Omental fat pad (tissue), 4 donors: ENCODE data around the gene VWA8. TPM values are rescaled to one million over a fixed set of nuclear protein-coding genes. Genes with fewer than 3 reads are reported as not detected.
A peak's percentile ranks its signal among the peaks of the same experiment; 100 is the strongest.

Experiments used
- ATAC-seq: fragments of 150-250 bp; one replicate; pipeline ENCODE4 v1.9.1; 2016; ENCODE audit warnings: mild to moderate bottlenecking, moderate library complexity; ENCODE audit not compliant: low FRiP score
- DNase-seq: peaks from one replicate; pipeline ENCODE4 v3.0.0-alpha.2; 2019; ENCODE audit warnings: low spot score
- total RNA-seq, 4 donors: library from RNA; depleted of rRNA; stranded (reverse); fragments of >200 nt; gene quantifications; one replicate each; pipeline ENCODE4 v1.1.0, GENCODE V29; 2016
- TF ChIP-seq, protein P1 (sequence below), 3 donors: fragments of 450-650 bp; IDR thresholded peaks; one replicate each; pipeline ENCODE4 v1.5.1; 2016 to 2017; ENCODE audit warnings: antibody characterized with exemption in 3 of 3, mild to moderate bottlenecking in 3 of 3, moderate library complexity in 2 of 3

The VWA8 gene
- total RNA-seq: 10 to 100 TPM; 12.4 to 24.7 (median 18.3) TPM

DNA sequence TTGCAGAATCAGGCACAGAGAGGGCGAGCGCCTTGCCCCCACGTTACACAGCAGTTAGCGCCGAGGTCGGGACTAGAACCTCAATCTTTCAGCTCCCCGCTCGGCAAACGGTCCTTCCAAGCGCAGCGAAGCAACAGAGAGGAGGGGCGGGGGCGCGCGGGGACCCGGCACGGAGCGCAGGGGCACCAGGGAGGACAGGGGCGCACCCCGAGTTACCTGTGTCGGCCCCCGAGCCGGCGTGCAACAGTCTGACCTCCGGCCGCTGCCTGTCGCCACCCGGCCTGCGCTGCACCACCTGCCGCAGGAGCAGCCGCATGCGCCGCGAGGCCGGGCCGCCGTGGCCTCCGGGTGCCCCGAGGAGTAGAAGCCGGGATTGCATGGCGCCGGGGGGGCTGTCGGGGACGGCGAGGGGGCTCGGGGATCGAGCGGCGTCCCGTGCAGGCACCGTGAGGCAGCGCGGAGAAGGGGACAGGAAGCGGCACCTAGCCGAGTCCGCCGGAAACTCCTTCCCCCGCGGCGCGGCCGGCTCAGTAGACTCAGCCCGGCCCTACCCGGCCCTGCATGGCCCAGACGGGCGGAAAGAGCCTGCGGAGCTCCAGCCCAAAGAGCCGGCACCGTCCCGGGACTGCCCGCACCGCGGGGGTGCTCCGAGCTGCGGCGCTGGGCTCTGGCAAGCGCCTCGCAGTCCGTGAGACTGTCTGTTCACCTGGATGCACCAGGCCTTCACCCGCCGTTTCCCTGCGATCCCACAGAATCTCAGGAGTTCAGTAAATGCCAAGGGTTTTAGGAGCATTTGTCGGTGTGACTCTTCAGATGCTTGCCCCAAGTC is at the start of gene VWA8:
Gene VWA8, minus strand, starts transcription at position 473 of the 829 bp plus-strand sequence. Its CDS starts 94 bp downstream, at position 379.
- DNase-seq: peak; percentile 46
- TF ChIP-seq, protein P1, sequence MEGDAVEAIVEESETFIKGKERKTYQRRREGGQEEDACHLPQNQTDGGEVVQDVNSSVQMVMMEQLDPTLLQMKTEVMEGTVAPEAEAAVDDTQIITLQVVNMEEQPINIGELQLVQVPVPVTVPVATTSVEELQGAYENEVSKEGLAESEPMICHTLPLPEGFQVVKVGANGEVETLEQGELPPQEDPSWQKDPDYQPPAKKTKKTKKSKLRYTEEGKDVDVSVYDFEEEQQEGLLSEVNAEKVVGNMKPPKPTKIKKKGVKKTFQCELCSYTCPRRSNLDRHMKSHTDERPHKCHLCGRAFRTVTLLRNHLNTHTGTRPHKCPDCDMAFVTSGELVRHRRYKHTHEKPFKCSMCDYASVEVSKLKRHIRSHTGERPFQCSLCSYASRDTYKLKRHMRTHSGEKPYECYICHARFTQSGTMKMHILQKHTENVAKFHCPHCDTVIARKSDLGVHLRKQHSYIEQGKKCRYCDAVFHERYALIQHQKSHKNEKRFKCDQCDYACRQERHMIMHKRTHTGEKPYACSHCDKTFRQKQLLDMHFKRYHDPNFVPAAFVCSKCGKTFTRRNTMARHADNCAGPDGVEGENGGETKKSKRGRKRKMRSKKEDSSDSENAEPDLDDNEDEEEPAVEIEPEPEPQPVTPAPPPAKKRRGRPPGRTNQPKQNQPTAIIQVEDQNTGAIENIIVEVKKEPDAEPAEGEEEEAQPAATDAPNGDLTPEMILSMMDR (IDR thresholded peaks at IDR 0.05): no peak
- peak; percentile 97 for ATAC-seq

DNA sequence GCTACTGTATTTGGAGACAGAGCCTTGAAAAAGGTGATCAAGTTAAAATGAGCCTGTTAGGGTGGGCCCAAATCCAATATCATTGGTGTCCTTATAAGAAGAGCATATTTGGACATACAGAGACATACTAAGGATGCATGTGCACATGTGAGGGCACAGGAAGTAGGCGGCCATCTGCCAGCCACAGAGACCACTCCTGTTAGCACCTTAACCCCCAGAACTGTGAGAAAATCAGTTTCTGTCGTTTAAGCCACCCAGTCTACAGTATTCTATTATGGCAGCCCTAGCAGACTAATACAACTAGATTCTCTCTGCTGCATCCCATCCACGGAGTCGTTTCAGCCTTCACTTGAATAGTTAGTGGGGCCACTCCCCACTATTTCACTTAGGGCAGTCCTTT is 48.1 kb upstream of the VWA8 start:
- ATAC-seq: no peak
- TF ChIP-seq, protein P1 (IDR thresholded peaks at IDR 0.05): no peak

DNA sequence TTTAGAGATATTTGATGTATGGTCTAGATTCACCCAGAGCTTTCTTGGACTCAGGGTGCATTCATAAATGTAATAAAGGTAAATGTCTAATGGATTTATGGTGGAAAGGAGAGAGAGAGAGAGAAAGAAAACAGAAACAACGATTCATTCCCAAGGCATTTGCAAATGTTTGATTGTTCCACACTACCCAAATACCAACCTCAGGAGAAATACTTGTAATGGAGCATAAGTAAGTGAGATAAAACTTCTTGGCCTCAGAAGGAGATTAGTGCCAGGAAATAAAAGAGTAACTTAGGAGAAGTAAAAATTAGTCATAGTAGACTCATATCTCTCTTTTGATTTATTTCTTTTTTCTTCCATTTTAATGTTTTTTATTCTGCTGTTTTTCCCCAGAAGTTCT is 46.9 kb upstream of the VWA8 start:
- TF ChIP-seq, protein P1 (IDR thresholded peaks at IDR 0.05): no peak
- ATAC-seq (peak; percentile 83), DNase-seq (no peak)

More for the DNA sequence above, 48.1 kb upstream of the VWA8 start:
- no peak for DNase-seq

DNA sequence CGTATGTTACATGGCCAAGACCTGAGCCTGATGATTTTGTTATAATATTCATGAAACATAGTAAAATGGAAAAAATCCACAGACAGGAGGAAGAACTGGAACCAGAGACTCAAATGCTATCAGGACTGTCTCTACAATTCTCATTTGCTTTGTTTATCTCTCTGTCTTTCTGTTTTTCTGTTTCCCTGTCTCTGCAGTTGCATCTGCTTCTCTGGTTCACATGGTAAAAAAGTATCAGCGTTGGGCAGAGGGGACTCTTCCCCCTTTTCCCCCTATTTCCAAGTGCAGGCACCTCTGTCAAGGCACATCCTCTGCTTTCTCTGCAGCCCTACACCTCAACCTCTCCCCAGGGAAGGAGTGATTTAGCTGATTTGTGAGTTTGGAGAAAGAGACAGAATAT is 41.2 kb upstream of the VWA8 start:
- ATAC-seq: no peak
- no peak for DNase-seq
- TF ChIP-seq, protein P1 (IDR thresholded peaks at IDR 0.05): no peak

DNA sequence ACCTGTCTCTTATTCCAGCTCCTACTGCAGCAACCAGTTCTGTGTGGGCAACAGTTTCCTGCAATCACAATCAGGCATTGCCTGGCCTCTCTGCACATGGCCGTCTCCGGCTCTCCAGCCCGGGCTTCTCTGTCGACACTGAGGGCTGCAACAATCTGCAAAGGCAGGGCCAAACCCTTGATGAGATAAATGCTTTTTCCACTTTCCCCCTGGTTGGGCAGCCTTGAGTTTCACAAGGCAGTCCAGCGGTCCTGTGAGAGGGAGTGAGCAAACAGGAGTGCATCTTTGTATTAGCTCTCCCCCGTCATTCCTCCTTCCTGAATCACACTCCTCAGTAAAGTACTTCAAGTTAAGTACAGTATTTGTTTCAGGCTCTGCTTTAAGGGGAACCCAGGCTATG is 40.7 kb upstream of the VWA8 start:
- DNase-seq: peak; percentile 25
- ATAC-seq: peak; percentile 97
- TF ChIP-seq, protein P1 (IDR thresholded peaks at IDR 0.05): no peak

DNA sequence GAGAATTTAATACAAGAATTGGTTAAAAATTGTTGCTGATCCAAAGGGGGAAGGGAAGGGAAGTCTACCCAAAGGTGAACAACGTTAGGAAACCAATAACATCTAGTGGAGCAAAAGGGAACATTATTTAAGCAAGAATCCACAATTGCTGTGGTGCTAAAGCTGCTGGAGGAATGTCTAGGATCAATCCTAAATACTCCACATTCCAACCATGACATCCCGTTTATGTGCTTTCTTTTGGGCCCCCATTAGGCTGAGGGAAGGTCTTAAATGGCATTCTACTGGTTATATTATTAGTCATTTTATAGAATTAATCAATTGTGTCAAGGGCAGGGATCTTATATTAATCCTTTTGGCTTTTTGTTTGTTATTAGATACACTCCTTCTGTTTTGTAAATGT is 39.9 kb upstream of the VWA8 start:
- no peak for ATAC-seq
- TF ChIP-seq, protein P1 (IDR thresholded peaks at IDR 0.05): no peak
- no peak for DNase-seq

DNA sequence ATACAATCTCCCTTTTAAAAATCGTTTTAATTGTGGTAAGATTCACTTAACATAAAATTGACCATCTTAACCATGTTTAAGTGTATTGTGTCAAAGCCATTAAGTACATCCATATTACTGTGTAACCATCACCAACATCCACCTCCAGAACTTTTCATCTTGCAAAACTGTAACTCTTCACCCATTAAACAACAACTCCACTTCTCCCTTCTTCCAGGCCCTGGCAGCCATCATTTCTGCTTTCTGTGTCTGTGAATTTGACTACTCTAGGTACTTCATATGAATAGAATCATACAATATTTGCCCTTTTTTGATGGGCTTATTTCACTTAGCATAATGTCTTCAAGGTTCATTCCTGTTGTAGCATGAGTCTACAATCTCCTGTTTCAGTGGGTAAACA is 36.5 kb upstream of the VWA8 start:
- ATAC-seq (no peak), DNase-seq (no peak)
- TF ChIP-seq, protein P1 (IDR thresholded peaks at IDR 0.05): no peak
